ENCODE measurements around the gene GSTK1.
A peak's percentile ranks its signal among the peaks of the same experiment; 100 is the strongest.

GSTK1 gene

GRCh38 chr7:143285470-143285778, 22.2 kb downstream of the GSTK1 start:
- Histone ChIP-seq H3K4me3 (ENCODE audit: insufficient read depth, low read length, poor library complexity, severe bottlenecking) (no peak overlapping the region), H4K20me1 (ENCODE audit: low read depth, low read length) (no peaks in the 10 kb centered on the region), H3F3A (ENCODE audit: insufficient read depth) (no peaks in the 10 kb centered on the region), H2AFZ (ENCODE audit: low read depth, low read length, severe bottlenecking) (no peak overlapping the region), H3K36me3 (ENCODE audit: low read length) (no peaks in the 10 kb centered on the region), H3K27ac (ENCODE audit: low read depth, low read length) (no peak overlapping the region), H3K4me2 (ENCODE audit: low read depth, low read length, poor library complexity, severe bottlenecking) (no peak overlapping the region), H3K9me3 (ENCODE audit: insufficient read depth, low read length) (no peaks in the 10 kb centered on the region), H3K9ac (ENCODE audit: low read length) (no peak overlapping the region), H3K27me3 (ENCODE audit: low read length) (no peaks in the 10 kb centered on the region), H3K9me2 (replicated peaks; ENCODE audit: insufficient read depth, low read length) (no peaks in the 10 kb centered on the region), H3K79me2 (ENCODE audit: insufficient read depth, low read length) (peaks cover 21% of the 10 kb centered on the region)
- TF ChIP-seq CTCF (IDR thresholded peaks at IDR 0.05; ENCODE audit: insufficient read depth, low read length, poor library complexity, severe bottlenecking) (no peak), EZH2phosphoT487 (conservative IDR thresholded peaks at IDR 0.05; ENCODE audit: low read length) (no peak)

GRCh38 chr7:143285806-143286521, 22.7 kb downstream of the GSTK1 start:
- H4K20me1 ChIP-seq (ENCODE audit: low read depth, low read length) = no peaks in the 10 kb centered on the region

GRCh38 chr7:143286522-143286890, 23.3 kb downstream of the GSTK1 start:
- Histone ChIP-seq H3K36me3 (ENCODE audit: low read length) (0 out of 2 replicates have a peak, but pooled peaks cover 4% of the 10 kb centered on the region), H3K27me3 (ENCODE audit: low read length) (no peaks in the 10 kb centered on the region), H4K20me1 (ENCODE audit: low read depth, low read length) (no peaks in the 10 kb centered on the region), H3K9ac (ENCODE audit: low read length) (no peak overlapping the region), H3F3A (ENCODE audit: insufficient read depth) (no peaks in the 10 kb centered on the region), H3K4me2 (ENCODE audit: low read depth, low read length, poor library complexity, severe bottlenecking) (no peak overlapping the region), H3K4me3 (ENCODE audit: insufficient read depth, low read length, poor library complexity, severe bottlenecking) (no peak overlapping the region), H3K79me2 (ENCODE audit: insufficient read depth, low read length) (peaks cover 32% of the 10 kb centered on the region), H3K9me2 (replicated peaks; ENCODE audit: insufficient read depth, low read length) (no peaks in the 10 kb centered on the region), H3K27ac (ENCODE audit: low read depth, low read length) (no peak overlapping the region), H2AFZ (ENCODE audit: low read depth, low read length, severe bottlenecking) (no peak overlapping the region), H3K9me3 (ENCODE audit: insufficient read depth, low read length) (no peaks in the 10 kb centered on the region)
- TF ChIP-seq EZH2phosphoT487 (conservative IDR thresholded peaks at IDR 0.05; ENCODE audit: low read length) (no peak), CTCF (IDR thresholded peaks at IDR 0.05; ENCODE audit: insufficient read depth, low read length, poor library complexity, severe bottlenecking) (no peak)

More at GRCh38 chr7:143285806-143286521, 22.7 kb downstream of the GSTK1 start:
- Histone ChIP-seq H3K4me3 (ENCODE audit: insufficient read depth, low read length, poor library complexity, severe bottlenecking) (no peak overlapping the region), H3F3A (ENCODE audit: insufficient read depth) (no peaks in the 10 kb centered on the region), H2AFZ (ENCODE audit: low read depth, low read length, severe bottlenecking) (no peak overlapping the region), H3K9ac (ENCODE audit: low read length) (no peak overlapping the region), H3K27ac (ENCODE audit: low read depth, low read length) (no peak overlapping the region), H3K79me2 (ENCODE audit: insufficient read depth, low read length) (peaks cover 27% of the 10 kb centered on the region), H3K9me2 (replicated peaks; ENCODE audit: insufficient read depth, low read length) (no peaks in the 10 kb centered on the region), H3K27me3 (ENCODE audit: low read length) (no peaks in the 10 kb centered on the region), H3K4me2 (ENCODE audit: low read depth, low read length, poor library complexity, severe bottlenecking) (no peak overlapping the region), H3K9me3 (ENCODE audit: insufficient read depth, low read length) (no peaks in the 10 kb centered on the region), H3K36me3 (ENCODE audit: low read length) (no peaks in the 10 kb centered on the region)
- no peak for TF ChIP-seq EZH2phosphoT487 (conservative IDR thresholded peaks at IDR 0.05; ENCODE audit: low read length)

GRCh38 chr7:143287339-143287934, 24.2 kb downstream of the GSTK1 start:
- Histone ChIP-seq H3K79me2 (ENCODE audit: insufficient read depth, low read length) (peaks cover 36% of the 10 kb centered on the region), H4K20me1 (ENCODE audit: low read depth, low read length) (no peaks in the 10 kb centered on the region), H3K36me3 (ENCODE audit: low read length) (0 out of 2 replicates have a peak, but pooled peaks cover 4% of the 10 kb centered on the region), H3K4me3 (ENCODE audit: insufficient read depth, low read length, poor library complexity, severe bottlenecking) (peak overlapping the region; percentile 19), H3K4me2 (ENCODE audit: low read depth, low read length, poor library complexity, severe bottlenecking) (peak overlapping the region; percentile 47), H3K9ac (ENCODE audit: low read length) (no peak overlapping the region), H3F3A (ENCODE audit: insufficient read depth) (no peaks in the 10 kb centered on the region), H2AFZ (ENCODE audit: low read depth, low read length, severe bottlenecking) (peak overlapping the region; percentile 95), H3K9me2 (replicated peaks; ENCODE audit: insufficient read depth, low read length) (no peaks in the 10 kb centered on the region), H3K27ac (ENCODE audit: low read depth, low read length) (no peak overlapping the region), H3K9me3 (ENCODE audit: insufficient read depth, low read length) (no peaks in the 10 kb centered on the region), H3K27me3 (ENCODE audit: low read length) (no peaks in the 10 kb centered on the region)
- TF ChIP-seq CTCF (IDR thresholded peaks at IDR 0.05; ENCODE audit: insufficient read depth, low read length, poor library complexity, severe bottlenecking) (no peak), EZH2phosphoT487 (conservative IDR thresholded peaks at IDR 0.05; ENCODE audit: low read length) (no peak)
